Tibial nerve (tissue), 4 donors: ENCODE data around the gene PNPLA7.

ENCODE experiments used
- CTCF ChIP-seq, 5 experiments: fragments of 200-600 bp in 3 of 5; fragments of 450-650 bp in 2 of 5; sonication (generic) in 3 of 5; IDR thresholded peaks; one replicate each; pipeline ENCODE4 v1.5.1; 2016 to 2019; ENCODE audit warnings: antibody characterized with exemption in 5 of 5, mild to moderate bottlenecking in 3 of 5, moderate library complexity in 2 of 5
- EP300 ChIP-seq, 2 donors: sonication (generic); formaldehyde crosslinking; IDR thresholded peaks; one replicate each; pipeline ENCODE4 v1.6.1; 2017; ENCODE audit warnings: antibody characterized with exemption in 2 of 2, mild to moderate bottlenecking in 1 of 2

GRCh38 chr9:137484551-137485315, 65.5 kb downstream of the PNPLA7 start:
- TF ChIP-seq CTCF (IDR thresholded peaks at IDR 0.05) (no peak), EP300 (IDR thresholded peaks at IDR 0.05) (no peak)
